Uterus (tissue), 4 donors: ENCODE results near the gene LGALS16. TPM values are rescaled to one million over a fixed set of nuclear protein-coding genes. Genes with fewer than 3 reads are reported as not detected.
"Not testable (repeated sequence)": the region's sequence is repeated elsewhere in the genome, so short reads cannot be mapped to it uniquely, and the experiment has no call there.

Source experiments
- DNase-seq, 2 donors: peaks; one replicate each; pipeline ENCODE4 v3.0.0-alpha.2; 2019 to 2020
- H3K27ac ChIP-seq, 2 donors: fragments of 200-600 bp; sonication (generic); 1 replicate in 1 of 2; 2 replicates in 1 of 2; pipeline ENCODE4 v1.5.1; 2016 to 2018
- H3K27me3 ChIP-seq, 2 donors: fragments of 200-600 bp; sonication (generic); one replicate each; pipeline ENCODE4 v1.5.1; 2018 to 2019; ENCODE audit warnings: control low read depth in 1 of 2
- H3K36me3 ChIP-seq, 2 donors: fragments of 200-600 bp; sonication (generic); one replicate each; pipeline ENCODE4 v1.5.1; 2019; ENCODE audit warnings: control low read depth in 1 of 2
- H3K4me1 ChIP-seq, 2 donors: fragments of 200-600 bp; sonication (generic); one replicate each; pipeline ENCODE4 v1.5.1; 2018 to 2019; ENCODE audit warnings: control low read depth in 1 of 2
- H3K4me3 ChIP-seq, 2 donors: fragments of 200-600 bp; sonication (generic); 1 replicate in 1 of 2; 2 replicates in 1 of 2; pipeline ENCODE4 v1.5.1; 2018 to 2019; ENCODE audit warnings: mild to moderate bottlenecking in 1 of 2
- H3K9me3 ChIP-seq, 2 donors: fragments of 200-600 bp; sonication (generic); one replicate each; pipeline ENCODE4 v1.5.1; 2019; ENCODE audit warnings: control low read depth in 1 of 2
- POLR2A ChIP-seq, 2 donors: fragments of 450-650 bp; IDR thresholded peaks; one replicate each; pipeline ENCODE4 v1.6.1; 2016; ENCODE audit warnings: antibody characterized with exemption in 2 of 2, mild to moderate bottlenecking in 1 of 2, moderate library complexity in 1 of 2
- intact Hi-C: fragments of 100-400 bp; cut with DNase I; formaldehyde crosslinking; loops from one replicate; pipeline ENCODE4 v1.15.1; 2023; ENCODE audit warnings: low total_unique reads
- total RNA-seq, 4 donors: library from RNA; depleted of rRNA in 3 of 4; stranded (reverse); fragments of >200 nt in 3 of 4; gene quantifications; one replicate each; pipeline versions ENCODE4 v1.1.0 to v1.2.4, GENCODE V29; 2014 to 2023
- TF ChIP-seq, protein P1 (sequence below), 4 experiments: fragments of 200-600 bp in 2 of 4; fragments of 450-650 bp in 2 of 4; sonication (generic) in 2 of 4; IDR thresholded peaks; one replicate each; pipeline ENCODE4 v1.5.1; 2016 to 2019; ENCODE audit warnings: antibody characterized with exemption in 4 of 4, mild to moderate bottlenecking in 2 of 4, moderate library complexity in 1 of 4
- donor health status: DM: yes; HTN: yes; CAD: no.

LGALS16 gene
- total RNA-seq, 4 donors from 2014 or later: not detected

DNA sequence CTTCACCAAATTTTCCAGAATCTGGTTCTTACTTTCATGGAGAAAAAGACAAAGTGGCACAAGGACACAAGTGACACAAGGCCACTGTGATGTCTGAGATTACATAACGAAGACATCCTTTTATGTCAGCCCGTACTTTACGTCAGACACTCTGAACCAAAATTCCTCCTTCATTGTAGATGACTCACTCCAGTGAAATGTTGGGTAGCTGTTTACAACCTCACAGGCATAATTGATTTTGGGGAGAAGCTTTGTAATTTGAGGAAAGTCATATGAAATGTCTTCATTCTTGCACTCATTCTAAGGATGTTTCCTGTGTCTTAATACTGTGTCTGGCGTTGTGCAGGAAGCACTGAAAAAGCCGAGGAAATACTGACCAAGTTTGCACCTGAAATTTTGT lies 28.6 kb downstream of the LGALS16 start:
- H3K4me3 ChIP-seq: no peak overlapping the region
- intact Hi-C loops: no loop called here
- TF ChIP-seq POLR2A (IDR thresholded peaks at IDR 0.05): no peak
- TF ChIP-seq, protein P1, sequence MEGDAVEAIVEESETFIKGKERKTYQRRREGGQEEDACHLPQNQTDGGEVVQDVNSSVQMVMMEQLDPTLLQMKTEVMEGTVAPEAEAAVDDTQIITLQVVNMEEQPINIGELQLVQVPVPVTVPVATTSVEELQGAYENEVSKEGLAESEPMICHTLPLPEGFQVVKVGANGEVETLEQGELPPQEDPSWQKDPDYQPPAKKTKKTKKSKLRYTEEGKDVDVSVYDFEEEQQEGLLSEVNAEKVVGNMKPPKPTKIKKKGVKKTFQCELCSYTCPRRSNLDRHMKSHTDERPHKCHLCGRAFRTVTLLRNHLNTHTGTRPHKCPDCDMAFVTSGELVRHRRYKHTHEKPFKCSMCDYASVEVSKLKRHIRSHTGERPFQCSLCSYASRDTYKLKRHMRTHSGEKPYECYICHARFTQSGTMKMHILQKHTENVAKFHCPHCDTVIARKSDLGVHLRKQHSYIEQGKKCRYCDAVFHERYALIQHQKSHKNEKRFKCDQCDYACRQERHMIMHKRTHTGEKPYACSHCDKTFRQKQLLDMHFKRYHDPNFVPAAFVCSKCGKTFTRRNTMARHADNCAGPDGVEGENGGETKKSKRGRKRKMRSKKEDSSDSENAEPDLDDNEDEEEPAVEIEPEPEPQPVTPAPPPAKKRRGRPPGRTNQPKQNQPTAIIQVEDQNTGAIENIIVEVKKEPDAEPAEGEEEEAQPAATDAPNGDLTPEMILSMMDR (IDR thresholded peaks at IDR 0.05): no peak

DNA sequence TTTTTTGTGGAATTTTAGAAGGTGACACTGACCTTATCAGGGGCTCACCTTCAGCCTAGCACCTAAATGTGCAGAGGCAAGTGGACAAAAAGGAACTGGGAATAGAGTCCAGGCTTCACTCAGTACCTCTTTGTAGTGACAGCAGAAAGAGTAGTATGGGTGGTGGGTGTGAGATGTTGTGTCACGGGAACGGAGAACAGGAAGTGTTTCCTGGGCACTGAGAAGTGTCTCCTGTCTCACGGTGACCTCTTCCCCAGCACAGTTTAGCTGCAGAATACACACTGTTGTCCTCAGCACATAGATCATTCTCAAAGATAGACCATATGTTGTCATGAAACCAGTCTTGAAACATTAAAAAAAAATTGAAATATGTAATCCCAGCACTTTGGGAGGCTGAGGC lies 31.0 kb downstream of the LGALS16 start:
- Histone ChIP-seq H3K27ac (no peak overlapping the region), H3K36me3 (no peaks in the 10 kb centered on the region), H3K4me3 (no peak overlapping the region), H3K4me1 (no peaks in the 10 kb centered on the region), H3K9me3 (no peaks in the 10 kb centered on the region), H3K27me3 (peaks cover 0 to 3% of the 10 kb centered on the region in 2 donors)
- intact Hi-C loops: no loop called here
- no peak for DNase-seq
- TF ChIP-seq, protein P1 (IDR thresholded peaks at IDR 0.05): no peak
- no peak for TF ChIP-seq POLR2A (IDR thresholded peaks at IDR 0.05)

More for the DNA sequence above, 28.6 kb downstream of the LGALS16 start:
- DNase-seq: no peak
- Histone ChIP-seq H3K36me3 (no peaks in the 10 kb centered on the region), H3K27ac (no peak overlapping the region), H3K27me3 (no peaks in the 10 kb centered on the region), H3K9me3 (no peaks in the 10 kb centered on the region), H3K4me1 (no peaks in the 10 kb centered on the region)

DNA sequence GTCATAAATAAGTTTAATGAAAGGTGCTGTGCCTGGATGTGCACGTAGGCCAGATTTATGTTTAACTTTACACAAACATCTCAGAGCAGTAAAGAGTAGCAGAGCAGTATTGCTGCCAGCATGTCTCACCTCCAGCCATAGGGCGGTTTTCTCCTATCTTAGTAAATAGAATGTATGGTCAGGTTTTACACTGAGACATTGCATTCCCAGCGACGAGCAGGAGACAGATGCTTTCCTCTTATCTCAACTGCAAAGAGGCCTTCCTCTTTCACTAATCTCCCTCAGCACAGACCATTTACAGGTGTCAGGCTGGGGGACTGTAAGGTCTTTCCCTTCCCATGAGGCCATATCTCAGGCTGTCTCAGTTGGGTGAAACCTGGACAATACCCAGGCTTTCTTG lies 32.9 kb downstream of the LGALS16 start:
- DNase-seq, H3K9me3 ChIP-seq, intact Hi-C loops, H3K27ac ChIP-seq, H3K4me3 ChIP-seq, H3K36me3 ChIP-seq, H3K27me3 ChIP-seq, H3K4me1 ChIP-seq: not testable (repeated sequence)

DNA sequence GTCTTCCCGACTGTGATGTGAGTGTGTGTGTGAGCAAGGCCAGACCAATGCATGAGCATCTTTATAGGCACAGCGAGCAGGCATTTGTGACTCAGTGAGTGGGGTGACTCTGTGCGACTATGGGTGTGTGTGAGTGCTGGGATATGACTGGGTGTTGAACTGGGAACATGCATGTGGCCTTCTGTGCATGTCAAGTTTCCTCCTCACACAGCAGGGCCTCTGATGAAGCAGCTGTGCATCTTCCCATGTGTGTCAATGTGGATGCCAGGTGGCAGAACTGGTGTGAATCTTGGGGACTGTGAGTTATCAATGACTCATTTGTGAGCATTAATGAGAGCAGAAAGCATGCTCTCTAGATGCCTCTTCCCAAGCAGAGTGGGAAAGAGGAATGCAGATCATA lies 36.5 kb downstream of the LGALS16 start:
- H3K4me1 ChIP-seq: no peaks in the 10 kb centered on the region
- no peak overlapping the region for H3K4me3 ChIP-seq
- H3K36me3 ChIP-seq: no peaks in the 10 kb centered on the region
- no peak overlapping the region for H3K27ac ChIP-seq
- H3K27me3 ChIP-seq: peaks cover 0 to 3% of the 10 kb centered on the region in 2 donors
- intact Hi-C loops: no loop called here
- DNase-seq: no peak
- TF ChIP-seq, protein P1 (IDR thresholded peaks at IDR 0.05): no peak
- TF ChIP-seq POLR2A (IDR thresholded peaks at IDR 0.05): no peak
- no peaks in the 10 kb centered on the region for H3K9me3 ChIP-seq

DNA sequence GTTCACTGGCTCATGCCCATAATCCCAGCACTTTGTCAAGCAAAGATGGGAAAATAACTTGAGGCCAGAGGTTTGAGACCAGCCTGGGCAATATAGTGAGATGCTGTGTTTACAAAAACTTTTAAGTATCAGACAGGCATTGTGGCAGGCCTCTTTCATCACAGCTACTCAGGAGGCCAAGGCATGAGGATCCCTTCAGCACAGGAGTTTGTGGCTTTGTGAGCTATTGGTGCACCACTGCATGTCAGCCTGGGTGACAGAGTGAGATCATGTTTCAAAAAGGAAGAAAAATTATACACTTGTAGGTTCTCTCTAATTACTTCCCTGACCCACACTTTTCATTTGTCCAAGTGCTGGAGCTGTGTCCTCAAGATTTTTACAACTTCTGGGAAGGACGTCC lies 37.1 kb downstream of the LGALS16 start:
- Histone ChIP-seq H3K9me3 (no peaks in the 10 kb centered on the region), H3K4me3 (no peak overlapping the region), H3K27ac (no peak overlapping the region), H3K27me3 (peaks cover 0 to 3% of the 10 kb centered on the region in 2 donors), H3K4me1 (no peaks in the 10 kb centered on the region), H3K36me3 (no peaks in the 10 kb centered on the region)
- DNase-seq: no peak
- intact Hi-C loops: no loop called here
- TF ChIP-seq, protein P1 (IDR thresholded peaks at IDR 0.05): no peak
- no peak for TF ChIP-seq POLR2A (IDR thresholded peaks at IDR 0.05)

DNA sequence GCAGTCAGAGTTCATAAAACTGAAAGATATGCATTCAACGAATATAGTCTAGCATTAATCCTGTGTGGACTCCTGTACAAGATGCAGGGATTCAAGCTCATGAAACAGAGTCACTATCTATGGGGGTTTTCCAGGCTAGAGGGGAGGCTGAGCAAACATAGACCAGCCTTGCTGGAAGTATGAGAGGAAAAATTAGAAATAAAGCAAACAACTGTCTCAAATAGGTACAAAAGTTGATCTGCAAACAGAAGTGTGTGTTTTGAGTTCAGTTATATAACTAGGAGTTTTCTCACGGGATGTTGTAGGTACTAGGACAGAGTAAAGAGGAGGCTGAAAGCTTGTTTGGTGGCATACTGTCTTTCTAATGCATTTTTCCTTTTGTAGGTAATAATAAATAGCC lies 40.0 kb downstream of the LGALS16 start:
- DNase-seq: no peak
- Histone ChIP-seq H3K9me3 (no peaks in the 10 kb centered on the region), H3K27ac (no peak overlapping the region), H3K27me3 (no peaks in the 10 kb centered on the region), H3K36me3 (no peaks in the 10 kb centered on the region), H3K4me1 (no peaks in the 10 kb centered on the region), H3K4me3 (no peak overlapping the region)
- TF ChIP-seq, protein P1 (IDR thresholded peaks at IDR 0.05): no peak
- no peak for TF ChIP-seq POLR2A (IDR thresholded peaks at IDR 0.05)
- intact Hi-C loops: no loop called here
